NCI-H1092 (cell line): ENCODE data around the gene BCHE.

ENCODE experiments used
- DNase-seq: peaks from one replicate; lab custom pipeline; 2025; lab: John Stamatoyannopoulos, UW

BCHE gene

GRCh38 chr3:165749821-165750220 lies 87.4 kb downstream of the BCHE start:
- no peak for DNase-seq

GRCh38 chr3:165749241-165749640 lies 88.0 kb downstream of the BCHE start:
- no peak for DNase-seq

- DNase-seq = no peak
Measured at GRCh38 chr3:165748094-165748493, 89.1 kb downstream of the BCHE start.

GRCh38 chr3:165746874-165747273 lies 90.3 kb downstream of the BCHE start:
- no peak for DNase-seq

- DNase-seq = no peak
Measured at GRCh38 chr3:165744025-165744424, 93.2 kb downstream of the BCHE start.

GRCh38 chr3:165742351-165742750 lies 94.9 kb downstream of the BCHE start:
- no peak for DNase-seq

- no peak for DNase-seq
Measured at GRCh38 chr3:165729756-165730155, 107.5 kb downstream of the BCHE start.

GRCh38 chr3:165728924-165729323 lies 108.3 kb downstream of the BCHE start:
- no peak for DNase-seq

- DNase-seq = no peak
Measured at GRCh38 chr3:165725296-165725695, 111.9 kb downstream of the BCHE start.
